Suprapubic skin (tissue), 4 donors: ENCODE data around the gene ZNF579.

Source experiments
- CTCF ChIP-seq, 2 donors: fragments of 200-600 bp in 1 of 2; fragments of 450-650 bp in 1 of 2; sonication (generic) in 1 of 2; IDR thresholded peaks; one replicate each; pipeline ENCODE4 v1.5.1; 2016 to 2019; ENCODE audit warnings: antibody characterized with exemption in 2 of 2, mild to moderate bottlenecking in 1 of 2, moderate library complexity in 1 of 2
- EP300 ChIP-seq: sonication (generic); formaldehyde crosslinking; IDR thresholded peaks from one replicate; pipeline ENCODE4 v1.6.1; 2017; ENCODE audit warnings: antibody characterized with exemption
- POLR2A ChIP-seq, 2 donors: fragments of 450-650 bp; IDR thresholded peaks; one replicate each; pipeline ENCODE4 v1.6.1; 2017; ENCODE audit warnings: antibody characterized with exemption in 2 of 2, mild to moderate bottlenecking in 2 of 2, moderate library complexity in 2 of 2
- POLR2AphosphoS5 ChIP-seq, 3 donors: sonication (generic); formaldehyde crosslinking; IDR thresholded peaks; one replicate each; pipeline ENCODE4 v1.6.1; 2017; ENCODE audit warnings: antibody characterized with exemption in 3 of 3

GRCh38 chr19:55621673-55622231 lies 41.1 kb upstream of the ZNF579 start:
- no peak for TF ChIP-seq CTCF (IDR thresholded peaks at IDR 0.05)
- no peak for TF ChIP-seq POLR2A (IDR thresholded peaks at IDR 0.05)
- TF ChIP-seq POLR2AphosphoS5 (IDR thresholded peaks at IDR 0.05), result no peak
- TF ChIP-seq EP300, result no peak
